Epithelial cell of proximal tubule (primary cell): ENCODE measurements around the gene GHITM. TPM values are rescaled to one million over a fixed set of nuclear protein-coding genes. Genes with fewer than 3 reads are reported as not detected.
"Not testable (repeated sequence)": the region's sequence is repeated elsewhere in the genome, so short reads cannot be mapped to it uniquely, and the experiment has no call there.

Source experiments
- DNase-seq: peaks from one replicate; pipeline ENCODE4 v3.0.0-alpha.2; 2011; ENCODE audit warnings: low read depth
- H3K4me3 ChIP-seq: 2 replicates; pipeline ENCODE4 v1.5.1; 2011; ENCODE audit warnings: low read depth, mild to moderate bottlenecking, low read length
- total RNA-seq: library from RNA; depleted of rRNA; stranded (reverse); fragments of >200 nt; gene quantifications from 2 replicates; pipeline ENCODE4 v1.2.3, GENCODE V29; 2015
- TF ChIP-seq, protein P1 (sequence below): conservative IDR thresholded peaks from 2 replicates; pipeline ENCODE4 v1.5.1; 2012; ENCODE audit warnings: low read depth, mild to moderate bottlenecking, low read length

GHITM gene
- total RNA-seq, 1 donor from 2014 or later = 174 TPM

DNA sequence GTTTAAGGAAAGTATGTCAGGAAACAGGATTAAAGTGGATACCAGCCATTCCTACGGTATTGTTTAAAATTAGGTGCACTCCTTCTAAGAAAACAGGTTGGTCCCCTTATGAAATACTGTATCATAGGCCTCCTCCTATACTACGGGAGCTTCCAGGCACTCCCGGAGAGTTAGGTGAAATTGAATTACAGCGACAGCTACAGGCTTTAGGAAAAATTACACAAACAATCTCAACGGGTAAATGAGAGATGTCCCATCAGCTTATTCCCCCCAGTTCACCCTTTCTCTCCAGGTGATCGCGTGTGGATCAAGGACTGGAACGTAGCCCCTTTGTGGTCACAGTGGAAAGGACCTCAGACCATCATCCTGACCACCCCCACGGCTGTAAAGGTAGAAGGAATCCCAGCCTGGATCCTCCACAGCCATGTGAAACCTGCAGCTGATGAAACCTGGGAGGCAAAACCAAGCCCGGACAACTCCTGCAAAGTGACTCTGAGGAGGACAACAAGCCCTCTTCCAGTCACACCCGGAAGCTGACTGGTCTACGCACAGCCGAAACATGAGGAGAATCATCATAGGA lies 25.1 kb upstream of the GHITM start:
- DNase-seq = no peak
- no peak overlapping the region for H3K4me3 ChIP-seq
- TF ChIP-seq, protein P1, sequence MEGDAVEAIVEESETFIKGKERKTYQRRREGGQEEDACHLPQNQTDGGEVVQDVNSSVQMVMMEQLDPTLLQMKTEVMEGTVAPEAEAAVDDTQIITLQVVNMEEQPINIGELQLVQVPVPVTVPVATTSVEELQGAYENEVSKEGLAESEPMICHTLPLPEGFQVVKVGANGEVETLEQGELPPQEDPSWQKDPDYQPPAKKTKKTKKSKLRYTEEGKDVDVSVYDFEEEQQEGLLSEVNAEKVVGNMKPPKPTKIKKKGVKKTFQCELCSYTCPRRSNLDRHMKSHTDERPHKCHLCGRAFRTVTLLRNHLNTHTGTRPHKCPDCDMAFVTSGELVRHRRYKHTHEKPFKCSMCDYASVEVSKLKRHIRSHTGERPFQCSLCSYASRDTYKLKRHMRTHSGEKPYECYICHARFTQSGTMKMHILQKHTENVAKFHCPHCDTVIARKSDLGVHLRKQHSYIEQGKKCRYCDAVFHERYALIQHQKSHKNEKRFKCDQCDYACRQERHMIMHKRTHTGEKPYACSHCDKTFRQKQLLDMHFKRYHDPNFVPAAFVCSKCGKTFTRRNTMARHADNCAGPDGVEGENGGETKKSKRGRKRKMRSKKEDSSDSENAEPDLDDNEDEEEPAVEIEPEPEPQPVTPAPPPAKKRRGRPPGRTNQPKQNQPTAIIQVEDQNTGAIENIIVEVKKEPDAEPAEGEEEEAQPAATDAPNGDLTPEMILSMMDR = peak; percentile 54

DNA sequence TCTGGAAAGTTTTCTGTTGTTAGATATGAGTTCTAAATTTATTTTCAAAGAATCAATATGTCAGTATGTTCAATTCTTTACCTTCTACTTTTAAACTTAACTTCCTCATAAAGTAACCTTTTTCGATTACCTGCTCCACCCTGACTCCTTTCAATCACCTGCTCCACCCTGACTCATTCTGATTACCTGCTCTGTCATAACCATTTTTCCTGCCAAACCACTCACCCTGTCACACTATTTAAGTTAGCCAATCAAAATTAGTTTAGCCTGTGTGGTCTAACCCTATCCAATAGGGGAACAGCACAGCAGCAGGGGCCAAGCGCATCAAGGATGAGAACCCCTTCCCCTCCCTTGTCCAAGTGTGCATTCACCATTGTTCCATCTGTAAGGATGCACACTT lies 22.1 kb upstream of the GHITM start:
- DNase-seq, H3K4me3 ChIP-seq: not testable (repeated sequence)

DNA sequence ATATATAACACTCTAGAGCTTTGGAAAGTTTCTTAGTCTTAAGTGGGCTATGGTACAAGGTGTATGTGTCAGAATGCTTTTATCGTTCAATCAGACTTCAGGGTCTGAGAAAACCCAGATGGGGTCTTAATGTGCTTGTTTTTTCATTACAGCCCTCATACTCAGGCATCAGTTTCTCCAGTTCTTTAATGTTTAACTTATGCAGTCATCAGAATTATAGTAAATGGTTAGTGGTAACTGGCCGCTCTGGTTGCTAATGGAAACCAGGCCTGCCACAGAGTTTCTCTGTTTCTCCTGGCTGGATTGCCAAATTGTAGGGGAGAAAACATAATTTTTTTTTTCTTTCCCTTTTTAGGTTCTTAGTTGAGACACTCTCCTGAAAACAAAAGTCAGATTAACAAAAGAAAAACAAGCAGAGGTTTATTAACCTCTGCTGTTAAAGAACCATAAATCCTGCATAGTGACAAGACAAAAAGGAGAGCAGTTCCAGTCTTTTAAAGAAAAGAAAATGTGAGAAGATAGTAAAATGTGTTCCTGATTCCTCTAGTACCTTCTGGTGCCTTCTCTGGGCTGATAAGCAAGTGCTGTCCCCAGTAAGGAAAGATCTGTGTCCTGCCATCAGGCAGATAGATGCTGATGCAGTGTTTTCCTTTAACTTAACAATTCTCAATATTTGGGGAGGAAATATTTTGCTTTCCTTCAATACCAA lies 21.5 kb upstream of the GHITM start:
- H3K4me3 ChIP-seq = no peak overlapping the region
- TF ChIP-seq, protein P1 = no peak
- DNase-seq = no peak

DNA sequence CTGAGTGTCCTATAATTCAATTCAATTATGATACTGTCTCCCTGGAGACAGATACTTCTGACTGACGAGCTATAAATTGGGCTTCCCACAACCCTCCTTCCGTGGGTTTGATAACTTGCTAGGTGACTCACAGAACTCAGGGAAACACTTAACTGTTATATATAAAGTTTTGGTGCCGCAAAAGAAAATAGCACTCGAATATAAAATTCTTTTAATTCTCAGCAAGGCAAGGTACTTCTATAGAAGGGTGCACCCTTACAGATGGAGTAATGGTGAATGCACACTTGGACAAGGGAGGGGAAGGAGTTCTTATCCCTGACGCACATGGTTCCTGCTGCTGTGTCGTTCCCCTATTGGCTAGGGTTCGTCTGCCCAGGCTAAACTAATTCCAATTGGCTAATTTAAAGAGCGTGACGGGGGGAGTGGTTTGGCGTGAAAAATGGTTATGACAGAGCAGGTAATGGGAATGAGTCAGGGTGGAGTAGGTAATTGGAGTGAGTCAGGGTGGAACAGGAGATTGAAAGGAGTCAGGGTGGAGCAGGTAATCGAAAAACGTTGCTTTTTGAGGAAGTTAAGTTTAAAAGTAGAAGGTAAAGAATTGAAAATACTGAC lies 20.8 kb upstream of the GHITM start:
- TF ChIP-seq, protein P1 = no peak
- H3K4me3 ChIP-seq = no peak overlapping the region
- no peak for DNase-seq

DNA sequence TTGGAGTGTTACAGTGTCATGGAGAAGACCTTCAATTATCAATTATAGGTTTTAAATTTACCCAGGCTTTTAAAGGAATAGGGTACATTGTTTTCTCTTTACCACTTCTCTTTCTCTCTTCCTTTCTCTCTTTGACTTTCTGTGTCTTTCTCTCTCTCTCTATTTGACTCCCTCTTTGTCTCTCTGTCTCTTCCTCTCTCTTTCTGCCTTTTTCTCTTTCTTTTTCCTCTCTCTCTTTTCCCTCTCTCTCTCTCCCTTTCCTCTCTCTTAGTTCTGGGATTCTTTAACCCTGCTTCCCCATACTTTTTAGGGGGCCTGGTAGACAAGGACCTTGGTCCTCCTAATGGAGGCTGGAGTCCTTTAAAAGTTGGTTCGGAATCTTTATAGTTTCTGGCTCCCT lies 15.9 kb upstream of the GHITM start:
- no peak for DNase-seq

DNA sequence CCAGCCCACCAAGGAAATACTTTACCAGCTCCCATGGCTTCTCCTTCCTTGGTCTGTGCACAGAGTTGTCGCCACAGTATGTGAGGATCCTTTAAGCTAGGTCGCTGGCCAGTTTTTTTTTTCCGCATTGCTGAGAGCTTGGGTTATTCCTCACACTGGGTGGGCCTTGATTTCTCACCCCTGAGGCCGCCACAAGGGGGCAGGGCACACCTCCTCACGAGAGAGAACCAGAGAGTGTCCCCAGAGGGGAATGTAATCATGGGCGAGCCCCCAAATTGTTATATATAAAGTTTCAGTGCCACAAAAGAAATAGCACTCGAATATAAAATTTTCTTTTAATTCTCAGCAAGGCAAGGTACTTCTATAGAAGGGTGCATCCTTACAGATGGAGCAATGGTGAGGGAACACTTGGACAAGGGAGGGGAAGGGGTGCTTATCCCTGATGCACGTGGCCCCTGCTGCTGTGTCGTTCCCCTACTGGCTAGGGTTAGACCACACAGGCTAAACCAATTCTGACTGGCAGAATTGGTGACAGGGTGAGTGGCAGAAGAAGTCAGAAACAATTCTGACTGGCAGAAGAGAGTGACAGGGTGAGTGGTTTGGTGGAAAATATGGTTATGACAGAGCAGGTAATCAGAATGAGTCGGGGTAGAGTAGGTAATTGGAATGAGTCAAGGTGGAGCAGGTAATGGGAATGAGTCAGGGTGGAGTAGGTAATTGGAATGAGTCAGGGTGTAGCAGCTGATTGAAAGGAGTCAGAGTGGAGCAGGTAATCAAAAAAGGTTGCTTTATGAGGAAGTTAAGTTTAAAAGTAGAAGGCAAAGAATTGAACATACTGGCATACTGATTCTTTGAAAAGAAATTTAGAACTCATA lies 13.2 kb upstream of the GHITM start:
- H3K4me3 ChIP-seq, DNase-seq: not testable (repeated sequence)

More for the DNA sequence above, 15.9 kb upstream of the GHITM start:
- H3K4me3 ChIP-seq = no peak overlapping the region
- TF ChIP-seq, protein P1 = no peak

DNA sequence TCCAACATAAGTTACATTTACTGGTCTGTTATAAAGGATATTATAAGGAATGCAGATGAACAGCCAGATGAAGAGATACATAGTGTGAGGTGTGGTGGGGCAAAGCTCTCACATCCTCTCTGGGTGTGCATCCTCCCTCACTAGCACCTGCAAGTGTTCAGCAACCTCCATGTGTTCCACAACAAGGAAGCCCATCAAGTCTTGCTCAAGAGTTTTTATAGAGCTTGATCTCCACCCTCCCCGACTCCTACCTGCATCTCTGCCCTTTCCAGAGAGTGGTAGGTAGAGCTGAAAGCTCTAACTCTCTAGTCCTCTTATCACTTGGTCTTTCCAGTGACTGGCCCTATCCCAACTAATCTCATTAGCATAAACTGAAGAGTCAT lies 12.5 kb upstream of the GHITM start:
- no peak overlapping the region for H3K4me3 ChIP-seq
- no peak for DNase-seq
- TF ChIP-seq, protein P1 = no peak
